ENCODE data around the gene MEN1. TPM values are rescaled to one million over a fixed set of nuclear protein-coding genes. Genes with fewer than 3 reads are reported as not detected.

The MEN1 gene
- total and polyA plus RNA-seq, 7 donors, result 6.8 to 26.1 (median 9.4) TPM

GRCh38 chr11:64853709-64854108 lies 43.4 kb upstream of the MEN1 start:
- Histone ChIP-seq H3K27ac (peak overlapping the region; percentile 79 to 97 (median 97)), H3K9me3 (no peaks in the 10 kb centered on the region), H3K27me3 (no peaks in the 10 kb centered on the region), H3K4me1 (peaks cover 0 to 89% (median 71%) of the 10 kb centered on the region in 4 donors), H3K36me3 (peaks cover 0 to 37% (median 19%) of the 10 kb centered on the region in 4 donors), H3K4me3 (no peak overlapping the region)
- TF ChIP-seq, protein P1, sequence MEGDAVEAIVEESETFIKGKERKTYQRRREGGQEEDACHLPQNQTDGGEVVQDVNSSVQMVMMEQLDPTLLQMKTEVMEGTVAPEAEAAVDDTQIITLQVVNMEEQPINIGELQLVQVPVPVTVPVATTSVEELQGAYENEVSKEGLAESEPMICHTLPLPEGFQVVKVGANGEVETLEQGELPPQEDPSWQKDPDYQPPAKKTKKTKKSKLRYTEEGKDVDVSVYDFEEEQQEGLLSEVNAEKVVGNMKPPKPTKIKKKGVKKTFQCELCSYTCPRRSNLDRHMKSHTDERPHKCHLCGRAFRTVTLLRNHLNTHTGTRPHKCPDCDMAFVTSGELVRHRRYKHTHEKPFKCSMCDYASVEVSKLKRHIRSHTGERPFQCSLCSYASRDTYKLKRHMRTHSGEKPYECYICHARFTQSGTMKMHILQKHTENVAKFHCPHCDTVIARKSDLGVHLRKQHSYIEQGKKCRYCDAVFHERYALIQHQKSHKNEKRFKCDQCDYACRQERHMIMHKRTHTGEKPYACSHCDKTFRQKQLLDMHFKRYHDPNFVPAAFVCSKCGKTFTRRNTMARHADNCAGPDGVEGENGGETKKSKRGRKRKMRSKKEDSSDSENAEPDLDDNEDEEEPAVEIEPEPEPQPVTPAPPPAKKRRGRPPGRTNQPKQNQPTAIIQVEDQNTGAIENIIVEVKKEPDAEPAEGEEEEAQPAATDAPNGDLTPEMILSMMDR (IDR thresholded peaks at IDR 0.05), result no peak
- 60 to 84% methylated on average over 27 of the region's 27 CpGs for WGBS, 2 donors
- intact Hi-C loops (cut with DNase I), result no loop called here
- no peak for DNase-seq

DNA sequence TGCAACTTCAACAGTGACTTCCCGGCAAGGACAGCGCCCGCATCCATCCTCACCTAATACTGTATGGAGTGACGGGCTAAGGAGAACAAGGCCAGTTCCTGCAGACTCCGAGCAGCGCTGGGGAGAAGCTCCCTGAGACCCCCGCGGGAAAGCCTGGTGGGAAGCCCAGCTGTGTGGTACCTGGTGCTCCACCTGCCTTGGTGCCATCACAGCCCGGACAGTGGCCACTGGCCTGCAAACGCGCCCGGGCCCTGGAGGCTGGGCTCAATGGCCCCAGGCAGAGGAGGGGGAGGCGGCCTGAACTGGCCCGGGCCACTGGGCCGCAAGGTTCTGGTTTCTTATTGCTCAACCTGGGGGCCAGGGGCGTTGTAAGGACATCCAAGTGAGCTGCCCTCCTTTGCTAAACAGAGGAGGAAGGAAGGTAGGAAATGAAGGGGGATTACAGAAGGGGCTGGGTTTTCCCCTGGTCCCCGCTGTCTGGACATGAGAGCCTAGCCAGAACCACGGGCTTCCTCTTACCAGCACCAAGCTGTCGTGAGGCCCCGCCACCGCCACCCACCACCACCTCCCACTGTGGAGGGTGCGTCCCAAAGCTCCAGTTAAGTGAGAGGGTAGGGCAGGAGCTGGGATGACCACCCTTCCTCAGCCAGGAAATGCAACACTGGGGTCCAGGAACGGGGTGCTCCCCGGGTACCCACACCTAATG lies 42.6 kb upstream of the MEN1 start:
- H3K4me1 ChIP-seq, result peaks cover 0 to 85% (median 67%) of the 10 kb centered on the region in 4 donors
- DNase-seq, result no peak
- peak overlapping the region; percentile 79 to 97 (median 97) for H3K27ac ChIP-seq
- H3K27me3 ChIP-seq, result no peaks in the 10 kb centered on the region
- WGBS, 2 donors, result 72 to 86% methylated on average over 24 of the region's 24 CpGs
- H3K4me3 ChIP-seq, result no peak overlapping the region
- H3K36me3 ChIP-seq, result peaks cover 0 to 31% (median 14%) of the 10 kb centered on the region in 4 donors
- intact Hi-C loops (cut with DNase I), result no loop called here
- no peak for TF ChIP-seq POLR2AphosphoS5 (IDR thresholded peaks at IDR 0.05)
- no peaks in the 10 kb centered on the region for H3K9me3 ChIP-seq

DNA sequence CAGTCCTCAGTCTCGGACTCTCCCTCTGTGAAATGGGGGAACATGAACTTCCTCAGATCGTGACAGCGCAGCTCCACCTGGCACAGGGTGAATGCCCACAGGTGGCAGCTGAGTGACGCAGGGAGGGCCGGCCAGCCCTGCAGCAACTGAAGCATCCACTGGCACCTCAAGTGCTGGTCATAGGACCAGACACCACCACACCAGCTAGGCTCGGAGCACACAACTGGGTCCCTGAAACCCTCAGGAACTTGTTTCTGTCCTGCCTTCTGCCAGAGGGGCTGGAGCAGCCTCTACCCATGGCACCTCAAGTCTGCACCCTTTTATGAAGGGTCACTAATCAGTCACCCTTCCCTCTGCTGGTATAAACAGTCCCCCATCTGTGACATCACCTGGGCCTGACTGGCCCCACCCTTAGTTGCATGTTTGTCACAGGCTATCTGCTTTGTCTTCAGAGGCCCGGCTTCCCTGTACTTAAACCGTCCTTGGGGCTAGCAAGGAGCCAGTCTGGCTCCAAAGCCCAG lies 41.5 kb upstream of the MEN1 start:
- TF ChIP-seq, protein P1 (IDR thresholded peaks at IDR 0.05), result no peak
- no peak for TF ChIP-seq POLR2A (IDR thresholded peaks at IDR 0.05)
- no peak for TF ChIP-seq POLR2AphosphoS5 (IDR thresholded peaks at IDR 0.05)
- TF ChIP-seq EP300 (IDR thresholded peaks at IDR 0.05), result no peak
- peaks cover 0 to 24% (median 8%) of the 10 kb centered on the region in 4 donors for H3K36me3 ChIP-seq
- no peak overlapping the region for H3K4me3 ChIP-seq
- WGBS, 2 donors, result 61 to 77% methylated on average over 8 of the region's 8 CpGs
- intact Hi-C loops (cut with DNase I), result no loop called here
- peak overlapping the region; percentile 67 to 97 (median 97) for H3K27ac ChIP-seq
- DNase-seq, result no peak
- H3K4me1 ChIP-seq, result peaks cover 0 to 80% (median 62%) of the 10 kb centered on the region in 4 donors
- no peaks in the 10 kb centered on the region for H3K9me3 ChIP-seq
- no peaks in the 10 kb centered on the region for H3K27me3 ChIP-seq

- Histone ChIP-seq H3K4me1 (peaks cover 0 to 72% (median 54%) of the 10 kb centered on the region in 4 donors), H3K27ac (peak overlapping the region; percentile 67 to 97 (median 97)), H3K9me3 (no peaks in the 10 kb centered on the region), H3K36me3 (peaks cover 0 to 24% (median 8%) of the 10 kb centered on the region in 4 donors), H3K27me3 (no peaks in the 10 kb centered on the region), H3K4me3 (no peak overlapping the region)
- DNase-seq, result no peak
- TF ChIP-seq POLR2AphosphoS5 (IDR thresholded peaks at IDR 0.05) (no peak), EP300 (IDR thresholded peaks at IDR 0.05) (no peak), POLR2A (IDR thresholded peaks at IDR 0.05) (no peak)
- TF ChIP-seq, protein P1 (IDR thresholded peaks at IDR 0.05), result no peak
- intact Hi-C loops (cut with DNase I), result no loop called here
- WGBS, 2 donors, result 40 to 62% methylated on average over 13 of the region's 13 CpGs
Measured at GRCh38 chr11:64850979-64851567, 40.7 kb upstream of the MEN1 start.
